ENCODE data around the gene RAI1.

DNA sequence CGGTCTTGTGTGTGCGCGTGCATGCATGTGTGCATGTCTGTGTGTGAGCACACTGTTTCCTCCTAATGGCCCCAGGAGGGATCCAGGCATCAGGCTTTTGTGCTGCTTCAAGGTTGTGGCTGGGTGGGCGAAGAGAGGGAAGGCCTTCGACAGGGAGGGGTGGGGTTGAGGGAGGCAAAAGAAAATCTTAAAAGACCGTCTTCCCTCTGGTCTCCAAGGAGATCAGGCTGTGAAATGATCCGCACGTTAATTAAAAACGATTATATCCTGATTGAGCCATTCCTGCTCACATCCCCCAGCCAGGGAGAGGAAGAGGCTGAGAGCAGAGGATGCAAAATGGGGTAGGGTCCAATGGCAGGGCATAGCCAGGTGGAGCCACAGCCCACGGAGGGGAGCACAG lies 46.9 kb downstream of the RAI1 start:
- TF ChIP-seq MXI1 (IDR thresholded peaks at IDR 0.05; ENCODE audit: low read depth, low read length) (no peak), HCFC1 (IDR thresholded peaks at IDR 0.05; ENCODE audit: low read length) (no peak), RBBP5 (conservative IDR thresholded peaks at IDR 0.05) (no peak), MAX (IDR thresholded peaks at IDR 0.05; ENCODE audit: low read depth, low read length) (no peak), EZH2 (IDR thresholded peaks at IDR 0.05; ENCODE audit: borderline replicate concordance, control insufficient read depth, low read depth, low read length) (no peak), ZNF274 (IDR thresholded peaks at IDR 0.05; ENCODE audit: insufficient read depth, insufficient read length) (no peak), POLR2A (IDR thresholded peaks at IDR 0.05; ENCODE audit: low read depth, low read length) (no peak), TCF7 (IDR thresholded peaks at IDR 0.05; ENCODE audit: borderline replicate concordance) (no peak), NR2C2 (IDR thresholded peaks at IDR 0.05; ENCODE audit: borderline replicate concordance, control insufficient read depth, insufficient read length, low read depth) (no peak), POLR2AphosphoS5 (IDR thresholded peaks at IDR 0.05; ENCODE audit: low read length) (no peak), EP300 (IDR thresholded peaks at IDR 0.05; ENCODE audit: borderline replicate concordance in 1 of 2, control insufficient read depth in 1 of 2, low read depth in 2 of 2, low read length in 2 of 2) (no peak)
- TF ChIP-seq, protein P1, sequence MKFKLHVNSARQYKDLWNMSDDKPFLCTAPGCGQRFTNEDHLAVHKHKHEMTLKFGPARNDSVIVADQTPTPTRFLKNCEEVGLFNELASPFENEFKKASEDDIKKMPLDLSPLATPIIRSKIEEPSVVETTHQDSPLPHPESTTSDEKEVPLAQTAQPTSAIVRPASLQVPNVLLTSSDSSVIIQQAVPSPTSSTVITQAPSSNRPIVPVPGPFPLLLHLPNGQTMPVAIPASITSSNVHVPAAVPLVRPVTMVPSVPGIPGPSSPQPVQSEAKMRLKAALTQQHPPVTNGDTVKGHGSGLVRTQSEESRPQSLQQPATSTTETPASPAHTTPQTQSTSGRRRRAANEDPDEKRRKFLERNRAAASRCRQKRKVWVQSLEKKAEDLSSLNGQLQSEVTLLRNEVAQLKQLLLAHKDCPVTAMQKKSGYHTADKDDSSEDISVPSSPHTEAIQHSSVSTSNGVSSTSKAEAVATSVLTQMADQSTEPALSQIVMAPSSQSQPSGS (IDR thresholded peaks at IDR 0.05; ENCODE audit: low read length): no peak
- TF ChIP-seq, protein P2, sequence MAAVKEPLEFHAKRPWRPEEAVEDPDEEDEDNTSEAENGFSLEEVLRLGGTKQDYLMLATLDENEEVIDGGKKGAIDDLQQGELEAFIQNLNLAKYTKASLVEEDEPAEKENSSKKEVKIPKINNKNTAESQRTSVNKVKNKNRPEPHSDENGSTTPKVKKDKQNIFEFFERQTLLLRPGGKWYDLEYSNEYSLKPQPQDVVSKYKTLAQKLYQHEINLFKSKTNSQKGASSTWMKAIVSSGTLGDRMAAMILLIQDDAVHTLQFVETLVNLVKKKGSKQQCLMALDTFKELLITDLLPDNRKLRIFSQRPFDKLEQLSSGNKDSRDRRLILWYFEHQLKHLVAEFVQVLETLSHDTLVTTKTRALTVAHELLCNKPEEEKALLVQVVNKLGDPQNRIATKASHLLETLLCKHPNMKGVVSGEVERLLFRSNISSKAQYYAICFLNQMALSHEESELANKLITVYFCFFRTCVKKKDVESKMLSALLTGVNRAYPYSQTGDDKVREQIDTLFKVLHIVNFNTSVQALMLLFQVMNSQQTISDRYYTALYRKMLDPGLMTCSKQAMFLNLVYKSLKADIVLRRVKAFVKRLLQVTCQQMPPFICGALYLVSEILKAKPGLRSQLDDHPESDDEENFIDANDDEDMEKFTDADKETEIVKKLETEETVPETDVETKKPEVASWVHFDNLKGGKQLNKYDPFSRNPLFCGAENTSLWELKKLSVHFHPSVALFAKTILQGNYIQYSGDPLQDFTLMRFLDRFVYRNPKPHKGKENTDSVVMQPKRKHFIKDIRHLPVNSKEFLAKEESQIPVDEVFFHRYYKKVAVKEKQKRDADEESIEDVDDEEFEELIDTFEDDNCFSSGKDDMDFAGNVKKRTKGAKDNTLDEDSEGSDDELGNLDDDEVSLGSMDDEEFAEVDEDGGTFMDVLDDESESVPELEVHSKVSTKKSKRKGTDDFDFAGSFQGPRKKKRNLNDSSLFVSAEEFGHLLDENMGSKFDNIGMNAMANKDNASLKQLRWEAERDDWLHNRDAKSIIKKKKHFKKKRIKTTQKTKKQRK (IDR thresholded peaks at IDR 0.05; ENCODE audit: low read depth, low read length): no peak
- TF ChIP-seq, protein P3, sequence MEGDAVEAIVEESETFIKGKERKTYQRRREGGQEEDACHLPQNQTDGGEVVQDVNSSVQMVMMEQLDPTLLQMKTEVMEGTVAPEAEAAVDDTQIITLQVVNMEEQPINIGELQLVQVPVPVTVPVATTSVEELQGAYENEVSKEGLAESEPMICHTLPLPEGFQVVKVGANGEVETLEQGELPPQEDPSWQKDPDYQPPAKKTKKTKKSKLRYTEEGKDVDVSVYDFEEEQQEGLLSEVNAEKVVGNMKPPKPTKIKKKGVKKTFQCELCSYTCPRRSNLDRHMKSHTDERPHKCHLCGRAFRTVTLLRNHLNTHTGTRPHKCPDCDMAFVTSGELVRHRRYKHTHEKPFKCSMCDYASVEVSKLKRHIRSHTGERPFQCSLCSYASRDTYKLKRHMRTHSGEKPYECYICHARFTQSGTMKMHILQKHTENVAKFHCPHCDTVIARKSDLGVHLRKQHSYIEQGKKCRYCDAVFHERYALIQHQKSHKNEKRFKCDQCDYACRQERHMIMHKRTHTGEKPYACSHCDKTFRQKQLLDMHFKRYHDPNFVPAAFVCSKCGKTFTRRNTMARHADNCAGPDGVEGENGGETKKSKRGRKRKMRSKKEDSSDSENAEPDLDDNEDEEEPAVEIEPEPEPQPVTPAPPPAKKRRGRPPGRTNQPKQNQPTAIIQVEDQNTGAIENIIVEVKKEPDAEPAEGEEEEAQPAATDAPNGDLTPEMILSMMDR (IDR thresholded peaks at IDR 0.05 in 2 of 3, conservative IDR thresholded peaks at IDR 0.05 in 1 of 3; ENCODE audit: control insufficient read depth in 2 of 3, extremely low read depth in 1 of 3, insufficient read depth in 1 of 3, low read depth in 3 of 3, low read length in 3 of 3): no peak
